Ovary (tissue), 3 donors: ENCODE data around the gene GAS5.

Source experiments
- POLR2A ChIP-seq: fragments of 450-650 bp; IDR thresholded peaks from one replicate; pipeline ENCODE4 v1.6.1; 2017; ENCODE audit warnings: antibody characterized with exemption, mild to moderate bottlenecking, moderate library complexity
- TF ChIP-seq, protein P1 (sequence below), 3 donors: fragments of 450-650 bp in 2 of 3; fragments of 200-600 bp in 1 of 3; IDR thresholded peaks; one replicate each; pipeline versions ENCODE4 v1.5.1 to v1.8.0; 2016 to 2022; ENCODE audit warnings: antibody characterized with exemption in 3 of 3, mild to moderate bottlenecking in 1 of 3
- donor health status: DM: no; HTN: no; CAD: no.

DNA sequence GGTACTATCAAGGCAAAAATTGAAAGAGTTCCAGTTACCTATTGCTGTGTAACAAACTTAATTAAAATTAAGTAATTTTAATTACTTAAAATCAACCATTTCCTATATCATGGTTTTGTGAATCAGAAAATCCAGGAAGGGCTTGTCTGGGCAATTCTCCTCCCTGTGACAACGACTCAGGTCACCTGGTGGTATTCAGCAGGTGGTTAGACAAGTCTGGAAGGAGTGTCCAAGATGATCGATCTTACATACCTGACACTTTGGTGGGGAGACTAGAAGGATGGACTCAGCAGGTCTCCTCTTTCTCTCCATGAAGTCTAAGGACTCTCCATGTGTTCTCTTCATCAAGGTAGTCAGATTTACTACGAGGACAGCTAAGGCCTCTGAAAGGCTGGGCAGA lies 26.4 kb upstream of the GAS5 start:
- TF ChIP-seq, protein P1, sequence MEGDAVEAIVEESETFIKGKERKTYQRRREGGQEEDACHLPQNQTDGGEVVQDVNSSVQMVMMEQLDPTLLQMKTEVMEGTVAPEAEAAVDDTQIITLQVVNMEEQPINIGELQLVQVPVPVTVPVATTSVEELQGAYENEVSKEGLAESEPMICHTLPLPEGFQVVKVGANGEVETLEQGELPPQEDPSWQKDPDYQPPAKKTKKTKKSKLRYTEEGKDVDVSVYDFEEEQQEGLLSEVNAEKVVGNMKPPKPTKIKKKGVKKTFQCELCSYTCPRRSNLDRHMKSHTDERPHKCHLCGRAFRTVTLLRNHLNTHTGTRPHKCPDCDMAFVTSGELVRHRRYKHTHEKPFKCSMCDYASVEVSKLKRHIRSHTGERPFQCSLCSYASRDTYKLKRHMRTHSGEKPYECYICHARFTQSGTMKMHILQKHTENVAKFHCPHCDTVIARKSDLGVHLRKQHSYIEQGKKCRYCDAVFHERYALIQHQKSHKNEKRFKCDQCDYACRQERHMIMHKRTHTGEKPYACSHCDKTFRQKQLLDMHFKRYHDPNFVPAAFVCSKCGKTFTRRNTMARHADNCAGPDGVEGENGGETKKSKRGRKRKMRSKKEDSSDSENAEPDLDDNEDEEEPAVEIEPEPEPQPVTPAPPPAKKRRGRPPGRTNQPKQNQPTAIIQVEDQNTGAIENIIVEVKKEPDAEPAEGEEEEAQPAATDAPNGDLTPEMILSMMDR (IDR thresholded peaks at IDR 0.05): no peak
- no peak for TF ChIP-seq POLR2A
